Breast epithelium (tissue), 3 donors: Measurements from ENCODE around the gene ZNF487.

ENCODE experiments used
- CTCF ChIP-seq, 3 donors: fragments of 450-650 bp; IDR thresholded peaks; one replicate each; pipeline ENCODE4 v1.5.1; 2016 to 2017; ENCODE audit warnings: antibody characterized with exemption in 3 of 3, mild to moderate bottlenecking in 3 of 3, moderate library complexity in 3 of 3
- POLR2A ChIP-seq: fragments of 450-650 bp; IDR thresholded peaks from one replicate; pipeline ENCODE4 v1.6.1; 2016; ENCODE audit warnings: antibody characterized with exemption, mild to moderate bottlenecking, moderate library complexity

- TF ChIP-seq CTCF (IDR thresholded peaks at IDR 0.05) (no peak), POLR2A (no peak)
Observed at GRCh38 chr10:43421201-43421507, 15.8 kb upstream of the ZNF487 start.
